Measurements from ENCODE around the gene TFDP2.

- TF ChIP-seq CTCF (IDR thresholded peaks at IDR 0.05) (no peak), POLR2AphosphoS5 (IDR thresholded peaks at IDR 0.05) (no peak), POLR2A (IDR thresholded peaks at IDR 0.05) (no peak)
Observed at GRCh38 chr3:142151828-142152227, 2.5 kb upstream of the TFDP2 start.
